ENCODE data around the gene CTTNBP2.

Gene CTTNBP2

DNA sequence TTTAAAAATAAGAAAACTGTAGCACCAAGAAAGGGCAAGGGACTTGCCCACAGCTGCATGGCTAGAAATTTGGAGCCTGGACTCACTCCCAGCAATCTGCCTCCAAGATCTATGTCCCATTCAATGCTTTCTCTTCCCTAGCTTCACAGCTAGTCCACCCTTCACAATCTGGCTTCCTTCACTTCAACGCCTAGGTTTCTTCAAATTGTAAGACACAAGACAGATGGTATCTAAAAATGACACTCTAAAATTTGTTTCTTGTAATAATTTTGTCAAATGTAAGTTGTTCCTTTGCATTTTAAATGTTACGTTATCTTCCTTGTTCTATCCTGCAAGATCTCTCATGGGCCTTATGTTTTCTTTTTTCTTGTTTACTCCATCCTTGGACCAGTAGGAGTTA is 48.6 kb downstream of the CTTNBP2 start:
- DNase-seq = no peak

DNA sequence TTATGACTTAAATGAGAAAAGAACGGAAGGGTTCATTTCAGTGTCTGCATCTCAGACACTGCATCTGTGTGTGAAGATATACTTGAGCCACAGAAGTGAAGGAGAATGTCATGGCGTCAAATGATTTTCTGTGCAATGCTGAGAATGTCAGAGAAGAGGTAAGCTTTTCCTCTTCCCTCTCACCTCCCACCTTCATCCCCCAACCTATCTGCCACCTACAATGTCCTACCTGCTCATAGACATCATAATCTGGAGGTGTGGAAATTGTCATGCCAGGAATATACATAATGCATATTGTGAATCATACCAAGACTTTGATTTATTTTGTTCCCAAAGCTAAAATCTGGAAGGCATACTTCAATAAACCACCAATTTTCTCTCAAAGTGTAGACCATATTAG is 53.7 kb downstream of the CTTNBP2 start:
- DNase-seq = no peak

DNA sequence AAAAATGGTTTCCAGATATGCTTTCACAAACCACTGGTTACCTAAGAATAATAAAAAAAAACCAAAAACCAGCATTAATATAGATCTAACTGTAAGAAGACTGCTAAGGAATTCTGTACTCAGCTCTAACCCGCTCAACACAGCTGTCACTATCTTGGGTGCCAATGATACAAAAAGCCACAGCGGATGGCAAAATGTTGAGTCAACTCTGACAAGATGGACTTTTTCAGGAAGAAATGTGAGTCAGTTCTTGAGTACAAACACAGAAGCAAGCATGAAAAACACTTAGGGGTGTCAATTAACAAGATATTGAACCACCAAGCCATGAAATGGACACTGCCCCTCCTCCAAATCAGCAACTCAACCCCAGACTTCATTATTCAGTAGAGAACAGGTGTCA is 55.0 kb downstream of the CTTNBP2 start:
- no peak for DNase-seq

DNA sequence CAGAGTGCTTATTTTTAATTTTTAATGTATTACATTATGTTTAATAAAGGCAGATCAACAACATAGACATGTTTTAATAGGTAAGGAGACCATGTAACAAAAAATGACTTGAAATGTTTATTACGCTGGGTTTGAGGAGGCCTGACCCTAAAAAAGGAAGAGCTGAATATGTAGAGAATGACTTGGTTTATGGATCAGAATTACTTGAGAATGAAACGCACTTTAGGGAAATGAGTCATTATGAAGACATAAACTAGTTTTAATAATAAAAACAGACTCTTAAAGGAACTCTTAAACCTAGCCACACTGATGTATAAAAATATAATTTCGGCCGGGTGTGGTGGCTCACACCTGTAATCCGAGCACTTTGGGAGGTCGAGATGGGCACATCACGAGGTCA is 56.5 kb downstream of the CTTNBP2 start:
- DNase-seq = no peak

DNA sequence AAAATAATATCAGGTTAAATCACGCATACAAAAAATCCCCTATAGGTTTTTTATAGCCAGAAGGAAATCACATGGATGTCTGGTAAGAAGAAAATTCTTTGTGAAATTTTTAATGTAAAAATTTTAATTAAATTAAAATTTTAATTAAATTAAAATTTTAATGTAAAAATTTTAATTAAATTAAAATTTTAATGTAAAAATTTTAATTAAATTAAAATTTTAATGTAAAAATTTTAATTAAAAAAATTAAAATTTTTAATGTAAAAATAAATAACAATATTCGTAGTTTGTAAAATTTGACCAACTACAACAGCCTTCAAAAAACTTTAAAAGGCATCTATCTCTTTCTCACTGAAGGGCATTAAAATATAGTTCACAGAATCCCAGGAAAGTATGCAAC is 61.5 kb downstream of the CTTNBP2 start:
- DNase-seq = no peak

DNA sequence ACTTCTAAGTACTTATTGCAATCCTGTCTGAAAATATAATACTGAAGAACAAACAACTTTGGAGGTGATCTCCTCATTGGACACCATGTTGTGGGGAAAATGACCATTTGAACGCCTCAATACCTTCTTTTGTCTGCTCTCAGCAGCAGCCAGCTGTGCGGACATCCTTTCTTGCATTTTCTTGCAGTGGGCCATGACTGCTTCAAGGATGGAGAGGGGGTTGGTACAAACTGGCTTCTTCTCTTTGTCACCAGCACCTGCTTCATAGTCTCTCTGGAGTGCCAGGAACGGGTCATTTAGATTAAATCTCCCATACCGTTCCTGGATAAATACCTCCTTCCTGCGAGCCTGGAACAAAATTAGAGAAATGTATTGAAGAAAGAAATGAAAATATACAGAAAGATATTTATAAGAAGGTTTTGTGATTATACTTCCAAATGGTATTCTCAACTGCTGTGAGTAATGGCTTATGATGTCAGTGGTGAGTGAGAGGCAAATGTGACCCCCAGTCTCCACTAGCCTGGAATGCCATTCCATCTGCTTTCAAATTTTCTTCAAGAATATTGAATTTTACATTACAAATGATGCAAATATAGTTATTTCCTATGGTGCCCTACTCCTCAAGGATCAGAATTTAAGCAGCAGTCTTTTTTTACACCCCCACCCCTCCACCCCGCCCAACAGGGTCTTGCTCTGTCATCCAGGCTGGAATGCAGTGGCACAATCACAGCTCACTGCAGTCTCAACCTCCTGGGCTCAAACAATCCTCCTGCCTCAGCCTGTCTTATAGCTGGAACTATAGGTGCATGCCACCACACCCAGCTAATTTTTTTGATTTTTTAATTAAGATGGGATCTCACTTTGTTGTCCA is 62.4 kb downstream of the CTTNBP2 start:
- DNase-seq = no peak

DNA sequence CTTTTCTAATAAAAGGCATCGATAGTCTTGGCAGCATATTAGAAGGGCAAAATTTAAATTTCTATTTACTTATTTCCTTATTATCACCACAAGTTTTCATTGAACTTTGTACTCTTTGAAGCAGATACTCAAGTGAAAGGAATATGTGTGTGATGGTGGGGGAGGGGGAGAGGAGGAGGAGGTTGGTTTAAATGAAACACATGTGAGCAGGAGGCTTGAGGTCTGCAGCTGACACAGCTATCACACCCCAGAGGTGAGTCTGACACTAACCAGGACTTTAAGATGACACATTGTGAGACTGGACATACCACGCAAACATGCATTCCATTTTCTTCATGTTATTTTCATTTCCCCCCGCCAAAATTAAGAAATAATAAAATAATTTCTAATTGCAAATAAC is 63.3 kb downstream of the CTTNBP2 start:
- no peak for DNase-seq

DNA sequence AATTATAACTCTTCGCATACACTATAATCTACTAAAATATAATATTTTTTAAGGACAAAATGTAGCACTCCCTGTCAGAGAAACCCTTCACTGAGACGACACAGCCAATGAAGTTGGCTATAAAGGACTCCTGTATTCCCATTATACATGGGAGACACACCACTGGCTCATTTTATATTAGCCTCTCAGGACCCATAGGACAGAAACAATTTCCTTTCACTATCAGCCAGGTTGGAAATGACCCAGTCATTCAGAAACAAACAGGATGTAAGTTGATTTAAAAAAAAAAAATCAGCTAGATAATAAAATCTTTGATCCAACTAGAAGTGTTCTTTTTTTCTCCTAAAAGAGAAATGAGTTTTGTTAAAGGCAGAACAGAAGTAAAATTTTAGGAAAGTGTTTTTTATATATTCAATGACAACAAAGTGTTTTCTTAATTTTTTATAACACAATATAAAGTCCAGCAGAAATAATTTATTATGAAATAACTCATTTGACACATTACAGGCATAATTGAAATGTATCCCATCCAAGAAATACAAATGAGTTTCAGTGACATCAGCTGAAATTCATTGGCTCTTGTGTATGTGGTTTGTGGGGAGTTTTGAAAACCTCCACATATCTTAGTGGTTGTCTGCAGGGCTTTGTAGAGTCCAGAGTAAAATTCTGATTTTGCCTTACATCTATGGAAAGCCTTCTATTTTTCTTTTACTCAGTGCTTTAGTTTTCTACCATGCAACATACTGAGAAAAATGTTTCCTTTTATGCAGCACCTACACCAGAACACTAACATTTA is 64.1 kb downstream of the CTTNBP2 start:
- DNase-seq = no peak

DNA sequence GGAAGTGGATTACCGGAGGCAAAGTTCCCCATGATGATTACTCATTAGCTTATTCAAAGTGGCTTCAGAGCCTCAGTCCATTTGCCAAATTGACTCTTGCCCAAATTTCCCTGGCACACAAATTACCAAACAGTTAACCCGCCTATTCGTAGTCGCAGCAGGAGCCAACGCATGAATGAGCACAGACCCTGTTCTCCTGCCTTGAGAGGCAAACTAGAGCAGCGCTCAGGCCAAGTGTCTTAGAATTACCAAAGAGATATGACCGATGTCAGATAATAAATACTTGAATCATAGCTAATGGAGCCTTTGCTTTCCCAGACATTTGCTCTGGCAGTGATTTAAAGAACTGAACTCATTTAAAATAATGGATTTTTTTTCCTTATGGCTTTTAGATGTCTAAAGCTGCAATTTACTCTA is 64.9 kb downstream of the CTTNBP2 start:
- DNase-seq = no peak

DNA sequence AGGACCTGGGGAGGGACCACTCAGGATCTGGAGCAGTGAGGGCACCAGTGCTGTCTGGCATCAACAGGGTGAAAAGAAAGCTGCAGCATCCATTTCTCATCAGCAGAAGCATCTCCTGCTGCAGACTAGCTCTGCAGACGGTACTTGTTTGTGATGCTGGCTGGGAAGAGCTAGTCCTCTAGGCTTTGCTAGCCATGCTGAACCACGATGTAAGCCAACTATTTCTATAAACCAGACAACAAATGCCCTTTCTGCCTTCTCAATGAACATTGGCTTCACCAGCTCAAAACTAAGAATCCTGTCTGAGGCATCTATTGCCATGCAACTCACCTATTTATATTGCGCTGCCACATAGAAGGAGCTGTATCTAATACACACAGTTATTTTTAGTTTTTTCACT is 65.6 kb downstream of the CTTNBP2 start:
- DNase-seq = no peak

DNA sequence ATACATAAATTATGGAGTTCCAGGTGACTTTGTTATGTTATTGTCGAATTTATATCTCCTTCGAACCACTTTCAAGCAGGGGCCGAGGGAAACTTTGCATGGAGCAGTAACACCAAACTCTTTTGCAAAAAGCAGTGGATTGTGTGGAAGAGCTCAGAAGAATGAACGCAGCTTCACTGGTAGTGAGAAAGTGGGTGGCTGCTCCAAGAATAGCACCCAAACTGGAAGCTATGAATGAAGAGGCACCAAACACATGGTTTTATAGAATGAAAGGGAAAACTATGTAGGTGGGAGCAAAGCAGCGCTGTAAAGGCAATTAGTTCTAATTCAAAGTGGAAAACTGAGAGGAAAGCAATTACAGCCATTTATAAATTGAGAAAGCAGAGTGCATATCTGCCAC is 67.2 kb downstream of the CTTNBP2 start:
- no peak for DNase-seq

DNA sequence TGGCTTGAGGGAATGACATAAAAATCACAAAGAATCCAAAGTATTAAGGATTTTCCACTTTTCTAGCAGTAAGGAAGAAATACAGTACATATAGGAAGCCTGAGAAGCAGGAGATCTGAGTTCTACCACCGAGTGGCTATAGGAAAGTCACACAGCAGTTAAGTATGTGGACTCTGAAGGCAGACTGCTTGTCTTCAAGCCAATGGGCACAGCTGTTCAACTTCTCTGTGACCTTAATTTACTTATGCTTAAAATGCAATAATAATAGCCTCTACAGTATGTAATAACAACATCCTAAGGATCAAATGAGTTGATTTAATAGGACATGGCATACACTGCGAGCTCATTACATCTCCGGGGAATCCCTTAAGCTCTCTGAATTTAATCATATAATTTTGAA is 68.0 kb downstream of the CTTNBP2 start:
- no peak for DNase-seq

DNA sequence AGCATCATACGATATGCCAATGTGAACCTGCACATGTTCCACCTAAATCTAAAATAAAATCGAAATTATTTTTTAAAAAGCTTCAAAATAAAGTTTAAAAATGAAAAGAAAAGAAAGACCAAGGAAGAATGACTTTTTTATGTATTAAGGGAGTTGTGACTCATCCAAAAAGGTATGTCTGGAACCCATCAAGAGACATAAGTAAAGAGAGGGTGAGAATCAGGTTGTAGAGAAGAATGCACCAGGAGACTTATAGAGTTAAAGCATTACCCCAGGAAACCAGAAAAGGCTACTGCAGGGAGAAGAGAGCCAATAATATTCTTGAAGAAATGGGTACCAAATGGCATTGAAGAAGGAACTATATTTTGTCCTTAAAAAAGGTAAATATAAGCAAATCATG is 69.8 kb downstream of the CTTNBP2 start:
- no peak for DNase-seq

DNA sequence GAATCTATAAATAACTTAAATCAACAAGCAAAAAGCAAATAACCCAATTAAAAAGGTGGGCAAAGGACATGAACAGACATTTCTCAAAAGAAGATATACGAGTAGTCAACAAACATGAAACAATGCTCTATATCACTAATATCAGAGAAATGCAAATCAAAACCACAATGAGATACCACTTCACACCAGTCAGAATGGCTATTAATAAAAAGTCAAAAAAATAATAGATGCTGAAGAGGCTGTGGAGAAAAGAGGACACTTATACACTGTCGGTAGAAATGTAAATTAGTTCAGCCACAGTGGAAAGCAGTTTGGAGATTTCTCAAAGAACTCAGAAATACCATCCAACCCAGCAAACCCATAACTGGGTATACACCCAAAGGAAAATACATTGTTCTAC is 70.6 kb downstream of the CTTNBP2 start:
- no peak for DNase-seq

DNA sequence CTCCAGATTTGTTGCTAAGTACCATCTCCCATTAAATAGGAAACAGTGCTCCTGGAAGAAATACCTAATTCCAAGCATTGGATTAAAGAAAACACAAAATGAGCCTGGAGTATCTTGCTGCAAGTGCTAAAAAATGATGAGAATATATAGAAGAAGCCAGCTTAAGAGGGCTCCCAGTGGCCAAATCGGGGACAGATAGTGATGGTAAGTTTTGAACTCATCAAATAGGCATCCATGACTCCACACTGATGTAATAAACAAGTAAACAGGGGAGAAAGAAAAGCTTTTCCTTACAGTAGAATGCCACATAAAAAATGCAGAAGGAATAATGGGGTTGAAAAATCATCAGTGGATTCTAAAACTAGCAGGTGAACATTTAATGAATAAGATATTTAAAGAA is 72.4 kb downstream of the CTTNBP2 start:
- no peak for DNase-seq

DNA sequence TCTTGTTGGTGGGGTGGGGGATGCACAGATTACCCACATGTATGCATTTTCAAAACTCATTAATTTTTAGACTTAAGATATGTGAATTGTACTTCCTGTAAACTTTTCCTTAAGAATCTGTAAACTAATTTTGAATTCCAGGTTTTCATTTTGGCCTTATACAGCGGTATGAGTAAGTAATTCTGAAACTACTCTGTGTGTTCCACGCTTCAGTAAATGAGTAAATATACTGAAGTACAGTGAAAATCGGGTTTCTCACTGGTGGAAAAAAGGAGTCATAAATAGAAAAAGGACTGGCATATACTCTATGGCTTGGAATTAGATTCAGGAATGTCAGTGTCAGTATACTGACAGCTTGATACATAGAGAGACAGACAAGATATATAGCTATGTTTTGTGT is 72.8 kb downstream of the CTTNBP2 start:
- no peak for DNase-seq

DNA sequence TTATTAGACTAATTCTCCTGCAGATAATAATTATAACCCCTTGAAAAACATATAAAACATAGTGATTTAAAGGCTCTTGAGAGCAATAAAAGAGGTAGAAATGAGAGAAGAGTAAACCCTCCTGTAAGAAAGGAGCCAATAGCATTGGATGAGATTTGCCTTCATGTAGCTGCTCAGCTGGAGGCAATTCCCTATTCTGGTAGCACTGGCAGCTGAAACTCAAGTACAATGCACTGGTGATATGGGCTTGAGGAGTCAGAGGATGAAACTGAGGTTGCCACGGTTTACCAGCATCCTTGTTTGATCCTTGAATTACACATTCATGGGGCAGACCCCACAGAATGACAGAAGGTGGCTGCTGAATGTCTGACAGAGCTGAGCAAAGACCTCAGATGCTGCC is 76.4 kb downstream of the CTTNBP2 start:
- DNase-seq = no peak

DNA sequence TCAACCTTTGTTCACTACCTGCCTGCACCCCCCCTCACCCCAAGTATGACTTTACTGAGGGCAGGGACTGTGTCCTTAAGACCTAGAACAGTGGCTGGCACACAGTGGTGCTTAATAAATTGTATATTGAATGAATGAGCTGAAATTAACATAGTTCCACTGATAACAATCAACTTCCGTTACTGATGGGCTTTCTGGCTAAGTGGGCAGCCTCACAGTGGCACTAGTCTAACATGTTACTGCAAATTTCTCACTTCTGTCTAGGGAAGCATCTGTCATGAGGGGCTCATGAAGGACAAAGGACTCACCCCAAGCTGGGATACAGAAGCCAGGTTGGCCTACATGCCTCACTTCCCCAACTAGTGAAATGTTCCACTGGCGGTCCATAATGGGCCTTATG is 79.3 kb downstream of the CTTNBP2 start:
- no peak for DNase-seq

DNA sequence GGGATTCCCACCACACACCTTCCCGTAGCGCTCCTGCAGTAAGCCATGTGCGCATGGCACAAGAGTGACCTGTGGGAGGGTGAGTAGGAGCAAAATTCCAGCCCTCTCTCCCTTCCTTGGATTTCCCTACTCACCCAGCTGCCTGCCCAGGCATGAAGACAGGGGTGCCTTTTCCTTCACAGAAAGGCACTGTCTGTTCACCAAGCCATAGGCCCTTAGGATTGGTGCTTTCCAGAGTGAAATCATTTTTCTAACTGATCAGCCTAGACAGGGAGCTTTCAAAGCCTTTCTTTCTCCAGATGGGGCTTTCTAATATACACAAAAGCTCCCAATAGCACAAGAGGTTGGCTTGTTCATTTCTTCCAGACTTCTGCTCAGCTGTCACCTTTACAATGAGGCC is 79.7 kb downstream of the CTTNBP2 start:
- no peak for DNase-seq

DNA sequence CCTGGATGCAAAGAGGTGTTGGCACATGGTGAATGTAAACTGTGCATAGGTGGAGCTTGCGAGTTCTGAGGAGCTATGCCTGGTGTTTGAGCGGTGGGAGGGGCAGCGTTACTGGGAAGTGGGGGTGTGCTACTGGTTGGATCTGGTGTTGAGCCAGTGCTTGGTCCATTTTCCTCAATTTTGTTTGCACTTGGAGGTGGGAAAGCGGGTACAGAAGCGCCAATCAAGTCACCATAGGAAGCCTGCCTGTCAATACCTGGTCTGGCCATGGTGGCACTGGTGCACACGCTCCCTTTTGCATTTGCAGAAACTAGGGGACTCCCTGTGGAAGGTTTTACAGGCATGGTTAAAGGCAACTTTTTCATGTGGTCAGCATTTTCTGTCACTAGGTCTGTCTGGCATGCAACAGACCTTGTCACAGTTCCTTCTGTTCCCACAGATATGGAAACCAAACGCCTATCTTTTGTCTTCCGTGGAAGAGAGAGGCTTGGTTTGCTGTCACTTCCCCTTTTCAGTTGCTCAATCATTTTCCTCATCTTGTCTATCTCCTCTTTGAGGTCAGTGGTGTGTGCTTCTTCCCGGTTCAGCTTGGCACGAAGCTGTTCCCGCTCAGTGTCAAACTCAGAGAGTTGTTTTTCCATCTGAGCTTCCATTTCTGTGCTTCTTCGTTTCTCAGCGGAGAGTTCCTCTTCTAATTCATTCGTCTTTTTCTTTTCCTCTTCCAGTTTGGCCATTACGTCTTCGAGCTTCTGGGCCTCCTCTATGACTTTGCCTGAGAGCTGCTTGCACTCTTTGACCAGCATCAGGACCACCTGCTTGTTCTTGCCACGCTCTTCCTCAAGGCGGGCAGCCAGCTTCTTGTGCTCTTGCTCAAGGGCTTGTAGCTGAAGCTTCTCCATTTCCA is 81.1 kb downstream of the CTTNBP2 start:
- no peak for DNase-seq

DNA sequence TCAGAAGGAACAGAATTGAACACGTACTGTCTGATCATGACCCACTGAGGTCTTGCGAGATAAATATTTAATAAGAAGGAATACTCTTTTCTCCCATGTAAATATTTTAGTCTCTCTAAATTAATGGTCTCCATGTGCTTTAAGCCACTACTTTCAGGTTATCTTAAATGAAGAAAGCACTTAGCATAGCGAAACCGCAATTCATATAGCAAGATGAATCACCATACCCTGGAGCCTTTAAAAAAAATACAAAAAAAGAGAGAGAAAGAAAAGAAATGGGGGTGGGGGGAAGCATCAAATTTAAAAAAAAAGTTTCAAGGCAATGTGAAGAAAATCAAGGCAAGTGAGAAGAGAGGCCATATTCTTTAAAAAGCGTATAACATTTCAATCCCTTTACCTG is 82.5 kb downstream of the CTTNBP2 start:
- no peak for DNase-seq

DNA sequence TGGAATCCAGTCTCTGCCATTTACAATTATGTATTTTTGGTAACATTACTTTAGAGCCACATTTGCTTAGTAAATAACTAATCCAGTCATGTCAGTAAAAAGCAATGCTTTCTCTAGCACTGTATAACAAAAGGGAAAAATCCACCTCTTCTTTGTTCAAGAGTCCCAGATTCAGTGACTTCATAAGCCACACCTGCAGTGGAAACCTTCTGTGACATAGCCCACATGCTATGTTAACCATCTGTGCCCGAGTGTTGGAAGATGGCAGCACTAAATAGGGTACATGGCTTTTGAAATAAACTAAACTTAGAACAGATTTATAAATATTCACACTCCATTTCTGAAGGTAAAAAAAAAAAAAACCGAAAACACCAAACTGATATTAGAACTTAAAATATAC is 83.0 kb downstream of the CTTNBP2 start:
- no peak for DNase-seq

DNA sequence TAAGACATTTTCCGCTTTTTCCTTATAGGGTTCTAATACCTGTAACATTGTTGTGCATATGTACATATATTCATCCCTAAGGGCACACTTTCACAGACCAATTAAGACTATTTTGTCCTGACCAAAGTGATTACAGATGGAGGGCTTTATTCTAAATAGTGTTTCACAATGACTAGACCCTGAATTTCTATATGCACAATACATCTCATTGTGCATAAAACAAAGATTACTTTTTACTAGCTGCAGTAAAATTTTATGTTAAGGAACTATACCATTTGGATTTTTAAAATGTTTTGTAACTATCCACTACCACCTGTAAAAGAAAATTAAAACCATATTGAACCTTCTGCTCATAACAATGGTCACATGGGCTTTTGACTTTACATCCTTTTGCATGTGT is 87.8 kb downstream of the CTTNBP2 start:
- DNase-seq = no peak
